ENCODE data around the gene SUMF1.

GRCh38 chr3:4336850-4337546 lies 130.1 kb downstream of the SUMF1 start:
- no peak for TF ChIP-seq EZH2 (IDR thresholded peaks at IDR 0.05; ENCODE audit: low read length)
- no peak for TF ChIP-seq CTCF (optimal IDR thresholded peaks at IDR 0.05 in 1 of 3, IDR thresholded peaks at IDR 0.05 in 1 of 3, conservative IDR thresholded peaks at IDR 0.05 in 1 of 3; ENCODE audit: extremely low read depth in 1 of 3, insufficient read depth in 2 of 3, low read length in 3 of 3)

Measured in keratinocyte (primary cell).